AG08395 (cell line): Measurements from ENCODE around the gene CPD.
"Not testable (repeated sequence)": the region's sequence is repeated elsewhere in the genome, so short reads cannot be mapped to it uniquely, and the experiment has no call there.

Experiments
- DNase-seq: peaks from one replicate; pipeline ENCODE4 v3.0.0; 2012; ENCODE audit warnings: mixed read lengths, low spot score

Gene CPD

GRCh38 chr17:30388321-30389179, 9.8 kb downstream of the CPD start:
- no peak for DNase-seq

GRCh38 chr17:30389756-30390300, 11.1 kb downstream of the CPD start:
- DNase-seq: peak; percentile 9

- no peak for DNase-seq
Observed at GRCh38 chr17:30391534-30391933, 12.8 kb downstream of the CPD start.

GRCh38 chr17:30393491-30393890, 14.8 kb downstream of the CPD start:
- DNase-seq: no peak

GRCh38 chr17:30393911-30394867, 15.5 kb downstream of the CPD start:
- no peak for DNase-seq

GRCh38 chr17:30395398-30396022, 16.8 kb downstream of the CPD start:
- DNase-seq: no peak

- DNase-seq: no peak
Observed at GRCh38 chr17:30396129-30396528, 17.4 kb downstream of the CPD start.

GRCh38 chr17:30396612-30397011, 17.9 kb downstream of the CPD start:
- DNase-seq: no peak

GRCh38 chr17:30398328-30399041, 19.8 kb downstream of the CPD start:
- DNase-seq: no peak

- no peak for DNase-seq
Observed at GRCh38 chr17:30401097-30401496, 22.4 kb downstream of the CPD start.

- no peak for DNase-seq
Observed at GRCh38 chr17:30405161-30405560, 26.4 kb downstream of the CPD start.

- DNase-seq: not testable (repeated sequence)
Observed at GRCh38 chr17:30410627-30411026, 31.9 kb downstream of the CPD start.

GRCh38 chr17:30412008-30412496, 33.3 kb downstream of the CPD start:
- DNase-seq: not testable (repeated sequence)

- DNase-seq: peak; percentile 20
Observed at GRCh38 chr17:30413109-30413508, 34.4 kb downstream of the CPD start.

GRCh38 chr17:30414486-30414885, 35.8 kb downstream of the CPD start:
- peak; percentile 8 for DNase-seq

- DNase-seq: peak; percentile 14
Observed at GRCh38 chr17:30415491-30415890, 36.8 kb downstream of the CPD start.

GRCh38 chr17:30418070-30418469, 39.3 kb downstream of the CPD start:
- DNase-seq: not testable (repeated sequence)

- no peak for DNase-seq
Observed at GRCh38 chr17:30421592-30421991, 42.9 kb downstream of the CPD start.

GRCh38 chr17:30422171-30422570, 43.4 kb downstream of the CPD start:
- DNase-seq: no peak

GRCh38 chr17:30424471-30424870, 45.7 kb downstream of the CPD start:
- DNase-seq: no peak

- no peak for DNase-seq
Observed at GRCh38 chr17:30426292-30426691, 47.6 kb downstream of the CPD start.
